Gastroesophageal sphincter (tissue), 4 donors: ENCODE results near the gene HLA-DMB. TPM values are rescaled to one million over a fixed set of nuclear protein-coding genes. Genes with fewer than 3 reads are reported as not detected.
A peak's percentile ranks its signal among the peaks of the same experiment; 100 is the strongest.

Source experiments
- ATAC-seq: fragments of 150-250 bp; one replicate; pipeline ENCODE4 v1.9.1; 2016; ENCODE audit warnings: mild to moderate bottlenecking, moderate library complexity
- H3K27ac ChIP-seq, 4 donors: fragments of 200-600 bp; sonication (generic) in 3 of 4; 1 replicate in 3 of 4; 2 replicates in 1 of 4; pipeline ENCODE4 v1.5.1; 2016 to 2019
- H3K27me3 ChIP-seq: fragments of 200-600 bp; sonication (generic); one replicate; pipeline ENCODE4 v1.5.1; 2019
- H3K36me3 ChIP-seq, 2 donors: fragments of 200-600 bp; sonication (generic); one replicate each; pipeline ENCODE4 v1.5.1; 2019; ENCODE audit warnings: control low read depth in 1 of 2
- H3K4me1 ChIP-seq, 3 donors: fragments of 200-600 bp; sonication (generic); 1 replicate in 2 of 3; 2 replicates in 1 of 3; pipeline ENCODE4 v1.5.1; 2016 to 2019; ENCODE audit warnings: control low read depth in 2 of 3
- H3K4me3 ChIP-seq, 2 donors: fragments of 200-600 bp; sonication (generic); one replicate each; pipeline ENCODE4 v1.5.1; 2019; ENCODE audit warnings: mild to moderate bottlenecking in 1 of 2, moderate library complexity in 1 of 2
- H3K9me3 ChIP-seq, 3 donors: fragments of 200-600 bp; sonication (generic); one replicate each; pipeline ENCODE4 v1.5.1; 2017 to 2019; ENCODE audit warnings: control low read depth in 2 of 3
- EP300 ChIP-seq: sonication (generic); formaldehyde crosslinking; IDR thresholded peaks from one replicate; pipeline ENCODE4 v1.6.1; 2017; ENCODE audit warnings: antibody characterized with exemption, mild to moderate bottlenecking
- POLR2A ChIP-seq, 2 donors: fragments of 450-650 bp; IDR thresholded peaks; one replicate each; pipeline ENCODE4 v1.6.1; 2017; ENCODE audit warnings: antibody characterized with exemption in 2 of 2, mild to moderate bottlenecking in 2 of 2, moderate library complexity in 1 of 2
- POLR2AphosphoS5 ChIP-seq: sonication (generic); formaldehyde crosslinking; IDR thresholded peaks from one replicate; pipeline ENCODE4 v1.6.1; 2017; ENCODE audit warnings: antibody characterized with exemption
- WGBS, 2 donors: methylation state at CpG; one replicate each; pipeline ENCODE4 v1.1.5; 2018; ENCODE audit warnings: low coverage in 1 of 2; 5-methylcytosine and 5-hydroxymethylcytosine counted together
- total RNA-seq, 4 donors: library from RNA; depleted of rRNA; stranded (reverse); fragments of >200 nt; gene quantifications; one replicate each; pipeline ENCODE4 v1.1.0, GENCODE V29; 2016
- TF ChIP-seq, protein P1 (sequence below), 4 experiments: fragments of 200-600 bp in 2 of 4; fragments of 450-650 bp in 2 of 4; sonication (generic) in 1 of 4; IDR thresholded peaks; one replicate each; pipeline ENCODE4 v1.5.1; 2017 to 2019; ENCODE audit warnings: antibody characterized with exemption in 4 of 4, mild to moderate bottlenecking in 2 of 4, moderate library complexity in 2 of 4

HLA-DMB gene
- total RNA-seq: 10 to 100 TPM in 2 of 4 donors, 1 to 10 TPM in 2; 7.3 to 26.0 (median 11.6) TPM

DNA sequence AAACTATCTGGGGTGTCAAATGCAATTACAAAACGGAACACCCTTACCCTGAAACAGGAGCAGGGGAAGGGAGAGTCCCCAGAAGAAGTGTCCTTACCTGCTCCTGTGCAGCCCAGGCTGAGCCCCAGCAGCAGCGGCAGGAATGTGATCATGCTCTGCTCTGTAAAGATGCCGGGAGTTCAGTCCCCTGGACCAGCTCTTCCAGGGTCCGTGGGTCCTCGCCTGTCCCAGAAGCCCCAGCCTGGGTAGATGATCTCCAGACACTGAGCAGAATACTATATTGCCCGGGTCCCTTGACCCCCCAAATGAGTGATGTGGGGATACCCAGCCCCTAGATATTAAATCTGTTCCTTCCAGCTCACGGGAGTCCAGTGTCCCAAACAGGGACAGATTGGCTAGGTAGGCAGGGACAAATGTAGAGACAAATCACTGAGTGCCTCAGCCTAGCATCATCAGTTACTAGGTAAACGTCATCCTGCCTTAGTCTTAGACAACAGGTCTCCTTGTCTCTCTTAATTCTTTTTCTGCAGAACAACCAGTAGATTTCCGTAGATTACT lies at the start of gene HLA-DMB:
HLA-DMB (minus strand) TSS at position 373 of the 558 bp plus-strand sequence; CDS start at position 152, 221 bp downstream.
- peaks cover 0 to 7% (median 0%) of the 10 kb centered on the region in 3 donors for H3K4me1 ChIP-seq
- H3K4me3 ChIP-seq: peak within 1 kb of the TSS; percentile 10 to 41
- peaks cover 0 to 2% (median 0%) of the 10 kb centered on the region in 3 donors for H3K9me3 ChIP-seq
- 8 to 48% methylated on average over 2 to 5 of the region's 9 CpGs for WGBS, 2 donors
- H3K27ac ChIP-seq: peak within 1 kb of the TSS in 3 of 4 donors; percentile 40 to 75 (median 59)
- peak; percentile 93 for ATAC-seq
- H3K36me3 ChIP-seq: no peaks in the 10 kb centered on the region
- TF ChIP-seq EP300 (no peak), POLR2A (IDR thresholded peaks at IDR 0.05) (peak in 1 of 2 donors; percentile 28)
- H3K27me3 ChIP-seq: peaks cover 4% of the 10 kb centered on the region

GRCh38 chr6:32989368-32989767 lies 48.5 kb upstream of the HLA-DMB start:
- Histone ChIP-seq H3K4me3 (no peak overlapping the region), H3K27me3 (no peaks in the 10 kb centered on the region), H3K9me3 (no peaks in the 10 kb centered on the region), H3K27ac (no peak overlapping the region), H3K36me3 (no peaks in the 10 kb centered on the region), H3K4me1 (peaks cover 0 to 8% (median 0%) of the 10 kb centered on the region in 3 donors)
- ATAC-seq: no peak
- 93 to 100% methylated on average over 1 of the region's 1 CpG for WGBS, 2 donors
- no peak for TF ChIP-seq POLR2AphosphoS5
- TF ChIP-seq, protein P1, sequence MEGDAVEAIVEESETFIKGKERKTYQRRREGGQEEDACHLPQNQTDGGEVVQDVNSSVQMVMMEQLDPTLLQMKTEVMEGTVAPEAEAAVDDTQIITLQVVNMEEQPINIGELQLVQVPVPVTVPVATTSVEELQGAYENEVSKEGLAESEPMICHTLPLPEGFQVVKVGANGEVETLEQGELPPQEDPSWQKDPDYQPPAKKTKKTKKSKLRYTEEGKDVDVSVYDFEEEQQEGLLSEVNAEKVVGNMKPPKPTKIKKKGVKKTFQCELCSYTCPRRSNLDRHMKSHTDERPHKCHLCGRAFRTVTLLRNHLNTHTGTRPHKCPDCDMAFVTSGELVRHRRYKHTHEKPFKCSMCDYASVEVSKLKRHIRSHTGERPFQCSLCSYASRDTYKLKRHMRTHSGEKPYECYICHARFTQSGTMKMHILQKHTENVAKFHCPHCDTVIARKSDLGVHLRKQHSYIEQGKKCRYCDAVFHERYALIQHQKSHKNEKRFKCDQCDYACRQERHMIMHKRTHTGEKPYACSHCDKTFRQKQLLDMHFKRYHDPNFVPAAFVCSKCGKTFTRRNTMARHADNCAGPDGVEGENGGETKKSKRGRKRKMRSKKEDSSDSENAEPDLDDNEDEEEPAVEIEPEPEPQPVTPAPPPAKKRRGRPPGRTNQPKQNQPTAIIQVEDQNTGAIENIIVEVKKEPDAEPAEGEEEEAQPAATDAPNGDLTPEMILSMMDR (IDR thresholded peaks at IDR 0.05): no peak
- no peak for TF ChIP-seq POLR2A (IDR thresholded peaks at IDR 0.05)
- no peak for TF ChIP-seq EP300

DNA sequence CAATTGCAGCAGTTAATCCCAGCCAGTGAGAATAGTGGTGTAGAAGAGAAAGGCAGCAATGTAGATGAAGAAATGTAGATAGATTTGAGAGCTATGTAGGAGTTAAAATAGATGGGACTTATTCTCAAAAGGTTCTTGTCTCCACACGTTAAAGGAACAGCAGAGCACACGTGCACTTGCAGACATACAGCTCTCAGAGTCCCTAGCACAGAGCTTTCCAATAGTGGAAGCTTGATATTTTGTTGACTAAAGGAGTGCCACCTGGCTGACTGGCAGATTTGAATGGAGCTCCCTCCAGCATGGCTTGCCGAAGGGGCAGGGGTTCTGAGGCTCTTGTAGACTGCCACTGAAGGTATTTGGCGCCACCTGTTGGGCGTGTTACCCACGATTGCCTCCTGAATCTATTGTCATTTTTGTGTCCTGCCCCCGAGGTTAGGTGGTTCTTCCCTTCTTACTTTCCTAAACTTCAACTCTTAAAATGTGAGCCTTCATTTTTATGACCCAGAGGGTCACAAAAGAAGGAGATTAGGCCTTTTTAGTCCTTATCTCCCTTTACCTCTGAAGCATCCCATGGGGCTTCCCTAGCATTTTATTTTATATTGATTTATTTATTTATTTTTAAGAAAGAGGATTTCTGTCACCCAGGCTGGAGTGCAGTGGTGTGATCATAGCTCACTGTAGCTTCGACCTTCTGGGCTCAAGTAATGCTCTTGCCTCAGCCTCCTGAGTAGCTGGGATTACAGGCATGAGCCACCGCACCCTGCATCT lies 44.0 kb upstream of the HLA-DMB start:
- peak; percentile 79 for ATAC-seq

GRCh38 chr6:32983964-32984621 lies 43.3 kb upstream of the HLA-DMB start:
- 49 to 56% methylated on average over 3 of the region's 3 CpGs for WGBS, 2 donors
- Histone ChIP-seq H3K27me3 (no peaks in the 10 kb centered on the region), H3K4me1 (peaks cover 0 to 51% (median 2%) of the 10 kb centered on the region in 3 donors), H3K36me3 (peaks cover 2 to 29% of the 10 kb centered on the region in 2 donors), H3K4me3 (no peak overlapping the region), H3K27ac (peak overlapping the region in 2 of 4 donors; percentile 14 to 50), H3K9me3 (no peaks in the 10 kb centered on the region)
- TF ChIP-seq EP300 (no peak), POLR2A (IDR thresholded peaks at IDR 0.05) (no peak), POLR2AphosphoS5 (no peak)
- TF ChIP-seq, protein P1 (IDR thresholded peaks at IDR 0.05): no peak
- ATAC-seq: no peak

More for the DNA sequence above, 44.0 kb upstream of the HLA-DMB start:
- Histone ChIP-seq H3K27ac (peak overlapping the region in 1 of 4 donors; percentile 14), H3K27me3 (no peaks in the 10 kb centered on the region), H3K9me3 (no peaks in the 10 kb centered on the region), H3K4me3 (no peak overlapping the region), H3K4me1 (peaks cover 0 to 44% (median 2%) of the 10 kb centered on the region in 3 donors), H3K36me3 (peaks cover 0 to 22% of the 10 kb centered on the region in 2 donors)
- TF ChIP-seq, protein P1 (IDR thresholded peaks at IDR 0.05): peak; percentile 79 to 95 (median 82)
- TF ChIP-seq EP300: no peak
- 13 to 21% methylated on average over 6 to 9 of the region's 9 CpGs for WGBS, 2 donors

DNA sequence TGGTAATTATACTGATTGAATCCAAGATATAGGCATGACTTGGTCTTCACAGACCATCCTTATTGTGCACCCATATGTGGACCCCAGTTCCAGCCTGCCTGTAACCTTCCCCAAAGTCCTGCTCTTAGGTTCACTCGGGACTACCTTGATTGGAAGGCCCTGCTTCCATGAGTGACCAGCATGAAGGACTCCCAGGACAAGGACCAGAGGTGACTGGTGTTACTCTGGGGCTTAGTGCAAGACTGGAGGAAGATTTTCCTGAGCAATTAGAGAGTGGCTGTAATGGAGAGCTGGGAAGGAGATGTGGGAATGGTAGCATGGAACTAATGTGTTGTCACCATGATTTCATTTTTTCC lies 42.6 kb upstream of the HLA-DMB start:
- H3K4me3 ChIP-seq: no peak overlapping the region
- 67 to 80% methylated on average over 1 of the region's 1 CpG for WGBS, 2 donors
- peaks cover 2 to 36% of the 10 kb centered on the region in 2 donors for H3K36me3 ChIP-seq
- H3K27ac ChIP-seq: peak overlapping the region in 1 of 4 donors; percentile 50
- no peaks in the 10 kb centered on the region for H3K9me3 ChIP-seq
- peaks cover 0 to 55% (median 2%) of the 10 kb centered on the region in 3 donors for H3K4me1 ChIP-seq
- TF ChIP-seq, protein P1 (IDR thresholded peaks at IDR 0.05): no peak
- no peak for TF ChIP-seq EP300
- TF ChIP-seq POLR2AphosphoS5: no peak
- TF ChIP-seq POLR2A (IDR thresholded peaks at IDR 0.05): no peak
- H3K27me3 ChIP-seq: no peaks in the 10 kb centered on the region
- no peak for ATAC-seq
